ENCODE data around the gene SOD1. TPM values are rescaled to one million over a fixed set of nuclear protein-coding genes. Genes with fewer than 3 reads are reported as not detected.

SOD1 gene
- total and polyA plus RNA-seq, 2 of the 8 experiments (the other 6 are each of a cell fraction or from before 2014, with no cell fraction given) = 192 to 226 TPM

GRCh38 chr21:31650930-31651329 is 8.6 kb upstream of the SOD1 start:
- Histone ChIP-seq H4K5ac (ENCODE audit: insufficient read length, low read depth, low read length) (no peak overlapping the region), H3K23ac (ENCODE audit: insufficient read length) (no peak overlapping the region), H4K8ac (ENCODE audit: extremely low read depth, insufficient read depth, low read length) (no peak overlapping the region), H3K23me2 (ENCODE audit: low read depth, low read length) (no peaks in the 10 kb centered on the region), H3K14ac (ENCODE audit: insufficient read length) (no peak overlapping the region), H3K56ac (replicated peaks; ENCODE audit: insufficient read length, low read depth, low read length) (no peak overlapping the region), H3K79me1 (ENCODE audit: low read depth, low read length) (no peaks in the 10 kb centered on the region; the same call in 1 of the 2 replicates), H3K4me1 (replicated peaks in 1 of 4; ENCODE audit: control insufficient read depth in 3 of 4, insufficient read depth in 4 of 4, low read length in 3 of 4) (no peaks in the 10 kb centered on the region), H2BK15ac (ENCODE audit: low read length) (no peak overlapping the region), H4K20me1 (replicated peaks in 1 of 2; ENCODE audit: control insufficient read depth in 1 of 2, insufficient read depth in 2 of 2, low read length in 2 of 2) (no peaks in the 10 kb centered on the region), H3K27ac (ENCODE audit: low read depth, low read length) (no peak overlapping the region), H2BK120ac (replicated peaks; ENCODE audit: low read depth, low read length) (no peak overlapping the region), H3K9me3 (ENCODE audit: insufficient read depth in 2 of 2, low read depth in 1 of 2, low read length in 1 of 2) (peaks cover 0 to 6% of the 10 kb centered on the region in 2 experiments; a peak in 1 of 4 replicates), H3K27me3 (replicated peaks in 1 of 4; ENCODE audit: control insufficient read depth in 3 of 4, extremely low read depth in 1 of 4, insufficient read depth in 3 of 4, low read length in 3 of 4) (no peaks in the 10 kb centered on the region), H4K91ac (replicated peaks; ENCODE audit: insufficient read length, low read length) (no peak overlapping the region), H2AK5ac (ENCODE audit: low read depth, low read length) (no peak overlapping the region), H3K4ac (replicated peaks; ENCODE audit: insufficient read length, low read depth, low read length) (no peak overlapping the region), H3K36me3 (ENCODE audit: control insufficient read depth in 2 of 4, insufficient read depth in 4 of 4, low read length in 3 of 4) (no peaks in the 10 kb centered on the region), H2BK5ac (ENCODE audit: low read depth, low read length) (no peak overlapping the region), H3K4me2 (ENCODE audit: insufficient read depth in 1 of 2, low read depth in 2 of 2, low read length in 2 of 2) (no peak overlapping the region), H3K9ac (replicated peaks in 1 of 4; ENCODE audit: extremely low read depth in 1 of 4, low read depth in 3 of 4, low read length in 3 of 4) (no peak overlapping the region), H3K79me2 (ENCODE audit: control insufficient read depth in 1 of 2, insufficient read depth in 2 of 2, low read length in 2 of 2) (no peaks in the 10 kb centered on the region), H3K4me3 (ENCODE audit: extremely low read depth in 1 of 4, insufficient read depth in 2 of 4, low read depth in 3 of 4, low read length in 4 of 4) (no peak overlapping the region), H3K18ac (ENCODE audit: extremely low read depth, low read length) (no peak overlapping the region), H2BK20ac (ENCODE audit: low read length) (no peak overlapping the region), H2AFZ (ENCODE audit: low read length) (no peak overlapping the region), H2BK12ac (ENCODE audit: low read depth, low read length) (no peak overlapping the region)
- CTCF ChIA-PET (ENCODE audit: partially characterized antibody) = interaction anchor here (1.4 kb wide), 1 partner anchor 17 kb away, joined by 3 read pairs; no protein-coding TSS in a partner anchor
- DNase-seq (ENCODE audit: low read depth in 1 of 2, low spot score in 2 of 2) (no peak), FAIRE-seq (no peak)
- 93% methylated on average over 3 of the region's 3 CpGs; no CpG with 5 or more reads in 1 of the 2 experiments for WGBS, 2 experiments (ENCODE audit: extremely low coverage in 1 of 2, insufficient coverage in 1 of 2, insufficient read length in 1 of 2, insufficient replicate concordance in 2 of 2, low coverage in 1 of 2, low lambda C conversion rate in 2 of 2, missing lambda C conversion rate in 1 of 2)
- POLR2A ChIA-PET (ENCODE audit: partially characterized antibody) = interaction anchor here (1.1 to 2.3 kb wide), 2 partner anchors 9 to 91 kb away, joined by 3 to 5 read pairs; no protein-coding TSS in a partner anchor
- TF ChIP-seq CBX5 (IDR thresholded peaks at IDR 0.05; ENCODE audit: low read depth, low read length) = no peak
- no peak for TF ChIP-seq RNF2 (IDR thresholded peaks at IDR 0.05; ENCODE audit: borderline replicate concordance, low read depth, low read length, missing control alignments, poor library complexity, severe bottlenecking)
- TF ChIP-seq POLR2AphosphoS5 (IDR thresholded peaks at IDR 0.05; ENCODE audit: low read depth, low read length) = no peak
- no peak for TF ChIP-seq TEAD4 (IDR thresholded peaks at IDR 0.05; ENCODE audit: low read depth, low read length)
- TF ChIP-seq SP1 (IDR thresholded peaks at IDR 0.05; ENCODE audit: low read depth, low read length) = no peak
- no peak for TF ChIP-seq CEBPB (IDR thresholded peaks at IDR 0.05; ENCODE audit: low read depth, low read length)
- no peak for TF ChIP-seq SIN3A (conservative IDR thresholded peaks at IDR 0.05 in 1 of 2, IDR thresholded peaks at IDR 0.05 in 1 of 2; ENCODE audit: low read depth in 1 of 2, low read length in 2 of 2)
- TF ChIP-seq POLR2A (IDR thresholded peaks at IDR 0.05; ENCODE audit: control extremely low read depth in 1 of 2, low read depth in 2 of 2, low read length in 2 of 2) = no peak
- TF ChIP-seq SP2 (IDR thresholded peaks at IDR 0.05; ENCODE audit: low read length) = no peak
- TF ChIP-seq FOSL1 (IDR thresholded peaks at IDR 0.05; ENCODE audit: insufficient read depth, low read depth, low read length) = no peak
- TF ChIP-seq CHD1 (IDR thresholded peaks at IDR 0.05; ENCODE audit: low read depth, low read length) = no peak
- no peak for TF ChIP-seq SIRT6 (IDR thresholded peaks at IDR 0.05; ENCODE audit: low read length)
- TF ChIP-seq MAX (IDR thresholded peaks at IDR 0.05) = no peak
